Measurements from ENCODE around the gene ABRACL.

GRCh38 chr6:139006477-139006876 is 22.1 kb upstream of the ABRACL start:
- TF ChIP-seq CTCF (IDR thresholded peaks at IDR 0.05) (no peak), POLR2A (IDR thresholded peaks at IDR 0.05) (no peak)
